Heart left ventricle (tissue), 16 donors: ENCODE data around the gene EFR3B. TPM values are rescaled to one million over a fixed set of nuclear protein-coding genes. Genes with fewer than 3 reads are reported as not detected.
A peak's percentile ranks its signal among the peaks of the same experiment; 100 is the strongest.

ENCODE experiments used
- ATAC-seq, 4 donors: fragments of 200-7000 bp; cut with Tn5 transposase; one replicate each; pipeline ENCODE4 v1.9.1; 2020 to 2022; ENCODE audit warnings: moderate library complexity in 4 of 4, mild to moderate bottlenecking in 3 of 4, moderate number of reproducible peaks in 1 of 4
- DNase-seq, 5 donors: peaks; one replicate each; pipeline ENCODE4 v3.0.0-alpha.2; 2020
- H3K27ac ChIP-seq, 12 donors: fragments of 200-600 bp; sonication (generic) in 4 of 12; one replicate each; pipeline versions ENCODE4 v1.5.0 to v1.8.0; 2016 to 2022; ENCODE audit warnings: mild to moderate bottlenecking in 2 of 12
- H3K27me3 ChIP-seq, 9 donors: fragments of 200-600 bp; sonication (generic) in 2 of 9; one replicate each; pipeline versions ENCODE4 v1.5.1 to v1.8.0; 2016 to 2022; ENCODE audit warnings: mild to moderate bottlenecking in 3 of 9
- H3K36me3 ChIP-seq, 9 donors: fragments of 200-600 bp; sonication (generic) in 2 of 9; one replicate each; pipeline versions ENCODE4 v1.5.0 to v1.8.0; 2018 to 2022; ENCODE audit warnings: mild to moderate bottlenecking in 2 of 9
- H3K4me1 ChIP-seq, 12 donors: fragments of 200-600 bp; sonication (generic) in 4 of 12; one replicate each; pipeline versions ENCODE4 v1.5.0 to v1.8.0; 2016 to 2022; ENCODE audit warnings: mild to moderate bottlenecking in 3 of 12
- H3K4me3 ChIP-seq, 12 donors: fragments of 200-600 bp; sonication (generic) in 4 of 12; one replicate each; pipeline versions ENCODE4 v1.5.0 to v1.8.0; 2017 to 2022; ENCODE audit warnings: mild to moderate bottlenecking in 9 of 12, moderate library complexity in 4 of 12
- H3K9me3 ChIP-seq, 12 donors: fragments of 200-600 bp; sonication (generic) in 4 of 12; one replicate each; pipeline versions ENCODE4 v1.5.0 to v1.8.0; 2016 to 2022; ENCODE audit warnings: mild to moderate bottlenecking in 1 of 12
- POLR2A ChIP-seq, 2 donors: fragments of 450-650 bp; IDR thresholded peaks; one replicate each; pipeline ENCODE4 v1.6.1; 2017; ENCODE audit warnings: antibody characterized with exemption in 2 of 2, mild to moderate bottlenecking in 2 of 2, moderate library complexity in 2 of 2
- WGBS, 4 donors: extraction: QIAGEN DNeasy Blood & Tissue Kit in 2 of 4; methylation state at CpG; one replicate each; pipeline versions ENCODE4 v1.1.5 to v1.1.7; 2013 to 2018; 5-methylcytosine and 5-hydroxymethylcytosine counted together
- intact Hi-C, 10 donors: fragments of 100-400 bp; cut with DNase I; formaldehyde crosslinking; loops; one replicate each; pipeline versions ENCODE4 v1.11.1 to v1.14.2; 2022
- polyA plus RNA-seq, 2 donors: library from polyadenylated mRNA; stranded (reverse); fragments of 200-250 nt; gene quantifications; one replicate each; pipeline ENCODE4 v1.2.3, GENCODE V29; 2013
- total RNA-seq, 9 donors: library from RNA; depleted of rRNA in 2 of 9; stranded (reverse); fragments of >200 nt in 2 of 9; fragmentation: NEBNext Ultra II Directional in 3 of 9; extraction: Animal tissue kit (Norgen Biotek cat#: 25700) in 3 of 9; gene quantifications; one replicate each; pipeline versions ENCODE4 v1.1.0 to v1.2.4, GENCODE V29; 2016 to 2023
- TF ChIP-seq, protein P1 (sequence below), 12 donors: fragments of 200-600 bp; sonication (generic) in 4 of 12; IDR thresholded peaks; one replicate each; pipeline versions ENCODE4 v1.5.0 to v1.8.0; 2018 to 2022; ENCODE audit warnings: antibody characterized with exemption in 12 of 12, mild to moderate bottlenecking in 5 of 12
- donor health status: ischemic (EF 13 %, LVEDD 7.1; RV severe dilation, severe dysfunction).
- donor health status: healthy with polysubstance abuse.
- donor health status: DM: no; HTN: yes; CAD: no.
- donor health status: DM: no; HTN: no; CAD: no.
- donor health status: ischemic (EF 25% LVEDD 6.9; RV normal size, moderate dysfunction).
- donor health status: ischemic (EF 25% LVEDD 5.7; RV mildly dilated, moderate dysfunction).
- donor health status: healthy.
- donor health status: DM: yes; HTN: yes; CAD: no.
- donor health status: ischemic (EF 35%, LVEDD 5.7; RV mildly dilated, moderate dysfunction).
- donor health status: nonischemic (EF 11% LVEDD 7.7; RV severe dilation, severe dysfunction).
- donor health status: DM: yes; HTN: yes; CAD: no.
- donor health status: PGD.
- donor health status: ischemic (EF 29% LVEDD 5.4; RV normal size, mild dysfunction).
- donor health status: nonischemic (EF 23%, LVEDD 6.1; RV moderate dilation, normal function).

The EFR3B gene
- total and polyA plus RNA-seq, 11 donors = 1.7 to 13.8 (median 5.5) TPM

DNA sequence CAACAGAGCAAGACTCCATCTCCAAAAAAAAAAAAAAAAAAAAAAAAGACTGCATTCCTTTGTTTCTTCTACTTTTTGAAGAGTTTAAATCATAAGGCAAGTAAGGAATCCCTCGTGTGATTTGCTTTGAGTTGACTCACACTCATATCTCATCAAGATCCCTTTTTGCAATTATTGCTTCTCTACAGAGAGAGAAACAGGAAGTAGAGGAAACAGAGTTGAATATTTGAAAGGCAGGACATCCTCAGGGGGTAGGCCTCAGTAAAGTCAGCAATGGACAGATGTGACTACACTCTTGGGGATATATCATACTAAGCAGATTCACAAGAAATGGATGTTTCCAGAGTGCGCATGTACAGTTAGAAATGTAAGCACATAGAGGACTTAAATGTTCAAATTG lies 11.2 kb upstream of the EFR3B start:
- ATAC-seq = peak in 1 of 4 donors; percentile 49
- TF ChIP-seq, protein P1, sequence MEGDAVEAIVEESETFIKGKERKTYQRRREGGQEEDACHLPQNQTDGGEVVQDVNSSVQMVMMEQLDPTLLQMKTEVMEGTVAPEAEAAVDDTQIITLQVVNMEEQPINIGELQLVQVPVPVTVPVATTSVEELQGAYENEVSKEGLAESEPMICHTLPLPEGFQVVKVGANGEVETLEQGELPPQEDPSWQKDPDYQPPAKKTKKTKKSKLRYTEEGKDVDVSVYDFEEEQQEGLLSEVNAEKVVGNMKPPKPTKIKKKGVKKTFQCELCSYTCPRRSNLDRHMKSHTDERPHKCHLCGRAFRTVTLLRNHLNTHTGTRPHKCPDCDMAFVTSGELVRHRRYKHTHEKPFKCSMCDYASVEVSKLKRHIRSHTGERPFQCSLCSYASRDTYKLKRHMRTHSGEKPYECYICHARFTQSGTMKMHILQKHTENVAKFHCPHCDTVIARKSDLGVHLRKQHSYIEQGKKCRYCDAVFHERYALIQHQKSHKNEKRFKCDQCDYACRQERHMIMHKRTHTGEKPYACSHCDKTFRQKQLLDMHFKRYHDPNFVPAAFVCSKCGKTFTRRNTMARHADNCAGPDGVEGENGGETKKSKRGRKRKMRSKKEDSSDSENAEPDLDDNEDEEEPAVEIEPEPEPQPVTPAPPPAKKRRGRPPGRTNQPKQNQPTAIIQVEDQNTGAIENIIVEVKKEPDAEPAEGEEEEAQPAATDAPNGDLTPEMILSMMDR (IDR thresholded peaks at IDR 0.05) = no peak
- TF ChIP-seq POLR2A (IDR thresholded peaks at IDR 0.05) = no peak
- intact Hi-C loops = loop anchor here in 1 of 10 donors (10.0 kb wide), 1 partner anchor 94 kb away; no protein-coding TSS in a partner anchor
- H3K27me3 ChIP-seq = no peaks in the 10 kb centered on the region
- H3K36me3 ChIP-seq = no peaks in the 10 kb centered on the region
- no peak for DNase-seq
- no peak overlapping the region for H3K27ac ChIP-seq
- peaks cover 0 to 3% (median 0%) of the 10 kb centered on the region in 12 donors for H3K4me1 ChIP-seq
- WGBS, 4 donors = 61 to 72% (median 66%) methylated on average over 2 of the region's 2 CpGs
- no peak overlapping the region for H3K4me3 ChIP-seq
- H3K9me3 ChIP-seq = no peaks in the 10 kb centered on the region

DNA sequence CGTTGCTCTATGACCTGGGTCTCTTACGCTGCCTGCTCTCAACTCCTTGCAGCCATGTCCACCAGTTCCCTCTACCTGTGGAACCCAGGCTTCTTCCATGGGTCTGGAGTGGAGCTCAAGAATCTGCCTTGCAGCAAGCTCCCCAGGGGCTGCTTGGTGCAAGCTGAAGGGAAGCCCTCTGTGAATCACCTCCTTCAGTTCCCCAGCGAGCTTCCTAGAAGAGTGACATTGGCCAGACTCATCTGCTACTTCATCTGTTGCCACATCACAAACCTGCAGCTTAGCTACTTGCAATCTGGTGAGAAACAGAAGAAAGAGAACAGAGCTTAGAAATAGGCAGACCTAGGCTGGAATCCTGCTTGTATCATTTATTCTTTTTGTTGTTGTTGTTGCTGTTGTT lies 9.8 kb upstream of the EFR3B start:
- Histone ChIP-seq H3K4me3 (no peak overlapping the region), H3K4me1 (peaks cover 0 to 3% (median 0%) of the 10 kb centered on the region in 12 donors), H3K27ac (no peak overlapping the region), H3K9me3 (no peaks in the 10 kb centered on the region), H3K27me3 (no peaks in the 10 kb centered on the region), H3K36me3 (no peaks in the 10 kb centered on the region)
- ATAC-seq = no peak
- WGBS, 4 donors = 63 to 77% (median 65%) methylated on average over 3 of the region's 3 CpGs
- intact Hi-C loops = loop anchor here in 1 of 10 donors (10.0 kb wide), 1 partner anchor 93 kb away; no protein-coding TSS in a partner anchor
- no peak for DNase-seq
- TF ChIP-seq, protein P1 (IDR thresholded peaks at IDR 0.05) = no peak
- no peak for TF ChIP-seq POLR2A (IDR thresholded peaks at IDR 0.05)

GRCh38 chr2:25032901-25033300 lies 9.0 kb upstream of the EFR3B start:
- H3K36me3 ChIP-seq = no peaks in the 10 kb centered on the region
- DNase-seq (no peak), ATAC-seq (no peak)
- intact Hi-C loops = loop anchor here in 1 of 10 donors (10.0 kb wide), 1 partner anchor 92 kb away; no protein-coding TSS in a partner anchor
- WGBS, 4 donors = 82 to 89% (median 87%) methylated on average over 4 of the region's 4 CpGs
- TF ChIP-seq POLR2A (IDR thresholded peaks at IDR 0.05) = no peak
- TF ChIP-seq, protein P1 (IDR thresholded peaks at IDR 0.05) = no peak
- H3K27ac ChIP-seq = no peak overlapping the region
- no peak overlapping the region for H3K4me3 ChIP-seq
- H3K4me1 ChIP-seq = peaks cover 0 to 3% (median 0%) of the 10 kb centered on the region in 12 donors
- no peaks in the 10 kb centered on the region for H3K9me3 ChIP-seq
- H3K27me3 ChIP-seq = no peaks in the 10 kb centered on the region

DNA sequence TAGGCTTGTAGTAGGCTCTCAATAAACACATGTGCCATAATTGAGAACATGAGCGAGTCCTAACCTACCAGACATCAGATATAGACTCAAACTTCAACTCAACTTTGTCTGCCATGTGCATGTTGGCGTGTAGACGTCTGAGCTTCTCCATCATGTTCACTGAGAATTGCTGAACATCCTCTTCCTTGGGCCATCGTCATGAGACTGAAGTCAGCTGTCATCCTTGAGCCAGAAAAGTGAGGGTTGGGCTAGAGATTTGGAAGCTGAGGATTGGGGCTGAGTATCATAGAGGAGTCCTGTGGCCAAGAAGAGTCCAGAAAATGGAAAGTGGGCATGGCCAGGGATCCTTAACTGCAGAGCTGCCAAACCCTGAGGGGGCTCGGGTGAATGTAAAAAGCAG lies 7.8 kb upstream of the EFR3B start:
- no peak overlapping the region for H3K4me3 ChIP-seq
- H3K27ac ChIP-seq = no peak overlapping the region
- WGBS, 4 donors = 96 to 99% (median 97%) methylated on average over 5 of the region's 5 CpGs
- intact Hi-C loops = loop anchor here in 1 of 10 donors (10.0 kb wide), 1 partner anchor 91 kb away; no protein-coding TSS in a partner anchor
- no peaks in the 10 kb centered on the region for H3K9me3 ChIP-seq
- H3K36me3 ChIP-seq = no peaks in the 10 kb centered on the region
- H3K27me3 ChIP-seq = no peaks in the 10 kb centered on the region
- ATAC-seq (no peak), DNase-seq (no peak)
- TF ChIP-seq, protein P1 (IDR thresholded peaks at IDR 0.05) = no peak
- no peak for TF ChIP-seq POLR2A (IDR thresholded peaks at IDR 0.05)
- H3K4me1 ChIP-seq = peaks cover 0 to 3% (median 0%) of the 10 kb centered on the region in 12 donors
